GM12864 (cell line): ENCODE measurements around the gene CENPP.

Experiments used
- DNase-seq: peaks from one replicate; pipeline ENCODE4 v3.0.0-alpha.2; 2011; ENCODE audit warnings: low read depth
- H3K4me3 ChIP-seq: 2 replicates; pipeline ENCODE4 v1.5.1; 2011; ENCODE audit warnings: mild to moderate bottlenecking, low read depth, low read length, control low read depth
- TF ChIP-seq, protein P1 (sequence below): IDR thresholded peaks from 2 replicates; pipeline ENCODE4 v1.5.1; 2011; ENCODE audit warnings: low read depth, mild to moderate bottlenecking, moderate library complexity, low read length, control low read depth, inconsistent platforms; ENCODE audit errors: missing control alignments

The CENPP gene

GRCh38 chr9:92527291-92527828 lies 201.6 kb downstream of the CENPP start:
- no peak overlapping the region for H3K4me3 ChIP-seq
- DNase-seq, result no peak
- TF ChIP-seq, protein P1, sequence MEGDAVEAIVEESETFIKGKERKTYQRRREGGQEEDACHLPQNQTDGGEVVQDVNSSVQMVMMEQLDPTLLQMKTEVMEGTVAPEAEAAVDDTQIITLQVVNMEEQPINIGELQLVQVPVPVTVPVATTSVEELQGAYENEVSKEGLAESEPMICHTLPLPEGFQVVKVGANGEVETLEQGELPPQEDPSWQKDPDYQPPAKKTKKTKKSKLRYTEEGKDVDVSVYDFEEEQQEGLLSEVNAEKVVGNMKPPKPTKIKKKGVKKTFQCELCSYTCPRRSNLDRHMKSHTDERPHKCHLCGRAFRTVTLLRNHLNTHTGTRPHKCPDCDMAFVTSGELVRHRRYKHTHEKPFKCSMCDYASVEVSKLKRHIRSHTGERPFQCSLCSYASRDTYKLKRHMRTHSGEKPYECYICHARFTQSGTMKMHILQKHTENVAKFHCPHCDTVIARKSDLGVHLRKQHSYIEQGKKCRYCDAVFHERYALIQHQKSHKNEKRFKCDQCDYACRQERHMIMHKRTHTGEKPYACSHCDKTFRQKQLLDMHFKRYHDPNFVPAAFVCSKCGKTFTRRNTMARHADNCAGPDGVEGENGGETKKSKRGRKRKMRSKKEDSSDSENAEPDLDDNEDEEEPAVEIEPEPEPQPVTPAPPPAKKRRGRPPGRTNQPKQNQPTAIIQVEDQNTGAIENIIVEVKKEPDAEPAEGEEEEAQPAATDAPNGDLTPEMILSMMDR, result no peak

DNA sequence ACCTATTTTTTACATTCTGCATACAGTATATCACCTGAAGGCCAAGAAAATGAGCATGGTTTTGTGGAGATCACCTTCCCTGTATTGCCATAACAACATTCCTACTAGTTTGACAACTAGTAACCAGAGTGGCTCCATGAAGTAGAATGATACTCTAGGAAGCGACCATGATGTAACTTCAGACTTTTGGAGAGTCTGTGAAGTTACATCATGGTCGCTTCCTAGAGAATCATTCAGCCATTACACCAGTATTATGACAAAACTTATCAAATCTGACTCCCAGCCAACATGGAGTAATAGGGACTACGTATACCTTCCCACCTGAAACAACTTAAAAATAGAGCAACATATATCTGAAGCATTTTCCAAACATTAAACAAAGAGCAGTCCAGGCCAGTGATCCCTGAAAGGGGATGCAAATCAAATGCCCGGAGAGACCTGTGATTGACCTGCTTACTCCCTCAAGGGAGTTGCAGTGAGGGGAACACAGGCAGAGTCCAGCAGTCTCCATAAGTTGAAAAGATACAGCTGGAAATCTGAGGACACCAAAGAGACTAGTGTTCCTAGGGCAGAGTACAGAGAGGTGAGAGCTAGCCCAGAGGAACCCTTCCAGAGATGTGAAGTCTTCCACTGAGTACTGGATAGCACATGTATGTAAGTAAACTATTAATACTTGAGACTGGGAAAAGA lies 202.2 kb downstream of the CENPP start:
- no peak for DNase-seq
- TF ChIP-seq, protein P1, result no peak
- H3K4me3 ChIP-seq, result no peak overlapping the region

DNA sequence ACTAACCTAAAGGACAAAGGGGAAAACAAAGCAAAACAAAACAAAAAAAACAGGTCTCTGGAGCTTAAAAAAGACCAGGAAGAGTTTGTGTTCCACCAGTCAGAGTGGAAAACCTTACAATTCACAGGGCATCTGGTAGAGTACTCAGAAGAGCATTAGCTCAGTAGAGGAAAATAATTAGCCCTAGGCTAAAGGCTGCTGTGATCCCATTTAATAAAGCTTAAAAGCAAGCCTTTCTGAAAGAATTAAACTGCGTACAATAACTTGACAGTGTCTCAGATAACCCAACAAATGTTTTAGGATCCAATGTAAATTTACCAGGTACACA lies 202.7 kb downstream of the CENPP start:
- no peak overlapping the region for H3K4me3 ChIP-seq
- no peak for DNase-seq
- TF ChIP-seq, protein P1, result no peak

DNA sequence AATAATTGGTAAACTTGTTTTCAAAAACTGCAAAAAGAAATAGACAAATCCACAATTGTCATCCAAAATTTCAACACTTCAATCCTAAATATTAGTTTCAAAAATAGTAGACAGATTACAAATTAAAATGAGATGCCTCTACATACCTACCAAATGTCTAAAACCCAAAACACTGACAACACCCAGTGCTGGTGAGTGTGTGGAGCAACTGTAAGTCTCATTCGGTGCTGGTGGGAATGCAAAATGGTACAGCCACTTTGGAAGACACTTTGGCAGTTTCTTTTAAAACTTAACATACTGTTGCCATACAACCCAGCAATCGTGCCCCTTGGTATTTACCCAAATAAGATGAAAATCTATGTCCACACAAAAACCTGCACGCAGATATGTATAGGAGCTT lies 203.4 kb downstream of the CENPP start:
- DNase-seq, result no peak
- H3K4me3 ChIP-seq, result no peak overlapping the region
- TF ChIP-seq, protein P1, result no peak

- no peak for DNase-seq
- TF ChIP-seq, protein P1, result no peak
- no peak overlapping the region for H3K4me3 ChIP-seq
These were observed 205.1 kb downstream of the CENPP start for GRCh38 chr9:92530893-92531292.

- DNase-seq, result peak; percentile 8
- H3K4me3 ChIP-seq, result peak overlapping the region; percentile 39; the same call in 1 of the 2 replicates
- TF ChIP-seq, protein P1, result no peak
These were observed 208.5 kb downstream of the CENPP start for GRCh38 chr9:92534204-92534603.

DNA sequence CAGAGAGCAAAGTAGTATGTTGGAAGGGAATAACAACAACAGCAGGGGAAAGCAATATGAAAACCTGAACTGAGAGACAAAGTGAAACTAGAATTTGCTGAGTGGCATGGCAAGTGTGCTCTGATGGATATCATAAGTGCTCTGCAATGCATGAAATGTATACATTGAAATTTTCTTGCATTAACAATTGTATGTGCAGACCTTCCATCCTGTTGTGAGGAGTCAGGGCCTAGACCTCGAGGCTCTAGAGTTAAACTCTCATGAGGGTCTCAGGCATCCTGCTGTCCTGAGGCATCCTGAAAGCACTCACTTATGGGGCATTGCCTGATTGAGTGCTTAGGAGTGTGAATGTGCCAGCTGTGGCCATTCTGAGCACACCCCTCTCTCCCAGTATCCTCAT lies 208.9 kb downstream of the CENPP start:
- peak; percentile 21 for DNase-seq
- peak overlapping the region; percentile 39; the same call in 1 of the 2 replicates for H3K4me3 ChIP-seq
- TF ChIP-seq, protein P1, result no peak
